SK-N-SH treated with all-trans-retinoic acid at 6 μM for 48 hours (cell line): ENCODE measurements around the gene SC5D.

Experiments used
- ATAC-seq: fragments of 200-7000 bp; cut with Tn5 transposase; 3 replicates; pipeline ENCODE4 v1.9.1; 2020; ENCODE audit warnings: mild to moderate bottlenecking, moderate library complexity
- BACH2 ChIP-seq: fragments of 250-450 bp; sonication (Bioruptor Pico); IDR thresholded peaks from 2 replicates; pipeline ENCODE4 v1.9.0; 2021; ENCODE audit warnings: mild to moderate bottlenecking, borderline replicate concordance
- CREB5 ChIP-seq: fragments of 250-450 bp; sonication (Bioruptor Pico); IDR thresholded peaks from 2 replicates; pipeline ENCODE4 v1.5.1; 2020; ENCODE audit warnings: low read depth, mild to moderate bottlenecking, moderate library complexity
- CSRNP3 ChIP-seq: fragments of 250-450 bp; sonication (Bioruptor Pico); IDR thresholded peaks from 2 replicates; pipeline ENCODE4 v1.5.1; 2021; ENCODE audit warnings: mild to moderate bottlenecking, moderate library complexity
- ESRRG ChIP-seq: fragments of 250-450 bp; sonication (Bioruptor Pico); IDR thresholded peaks from 2 replicates; pipeline ENCODE4 v1.6.1; 2021; ENCODE audit warnings: mild to moderate bottlenecking
- GLIS3 ChIP-seq: fragments of 250-450 bp; sonication (Bioruptor Pico); IDR thresholded peaks from 2 replicates; pipeline ENCODE4 v1.5.0; 2020; ENCODE audit warnings: mild to moderate bottlenecking, moderate library complexity
- ISL1 ChIP-seq: fragments of 250-450 bp; sonication (Bioruptor Pico); IDR thresholded peaks from 2 replicates; pipeline ENCODE4 v2.1.2; 2022; ENCODE audit warnings: mild to moderate bottlenecking, moderate library complexity
- OSR1 ChIP-seq: fragments of 250-450 bp; sonication (Bioruptor Pico); IDR thresholded peaks from 2 replicates; pipeline ENCODE4 v1.8.0; 2022; ENCODE audit warnings: moderate library complexity, mild to moderate bottlenecking, inconsistent platforms
- PATZ1 ChIP-seq: fragments of 250-450 bp; sonication (Bioruptor Pico); IDR thresholded peaks from 2 replicates; pipeline ENCODE4 v1.8.0; 2020; ENCODE audit warnings: mild to moderate bottlenecking, moderate library complexity, borderline replicate concordance
- POU6F1 ChIP-seq: fragments of 250-450 bp; sonication (Bioruptor Pico); IDR thresholded peaks from 2 replicates; pipeline ENCODE4 v1.8.0; 2021; ENCODE audit warnings: low read depth, mild to moderate bottlenecking, moderate library complexity, borderline replicate concordance
- PPARA ChIP-seq: fragments of 250-450 bp; sonication (Bioruptor Pico); IDR thresholded peaks from 2 replicates; pipeline ENCODE4 v1.5.0; 2020; ENCODE audit warnings: mild to moderate bottlenecking, borderline replicate concordance
- RARB ChIP-seq: fragments of 250-450 bp; sonication (Bioruptor Pico); IDR thresholded peaks from 2 replicates; pipeline ENCODE4 v1.8.0; 2021; ENCODE audit warnings: mild to moderate bottlenecking, moderate library complexity
- SNAI2 ChIP-seq: fragments of 250-450 bp; sonication (Bioruptor Pico); IDR thresholded peaks from 2 replicates; pipeline ENCODE4 v1.5.0; 2020; ENCODE audit warnings: mild to moderate bottlenecking, moderate library complexity
- TCF4 ChIP-seq: fragments of 250-450 bp; sonication (Bioruptor Pico); IDR thresholded peaks from 2 replicates; pipeline ENCODE4 v1.8.0; 2021; ENCODE audit warnings: mild to moderate bottlenecking, moderate library complexity, borderline replicate concordance
- TOX ChIP-seq: fragments of 250-450 bp; sonication (Bioruptor Pico); IDR thresholded peaks from 2 replicates; pipeline ENCODE4 v1.8.0; 2021; ENCODE audit warnings: mild to moderate bottlenecking, moderate library complexity, borderline replicate concordance
- TSHZ2 ChIP-seq: fragments of 250-450 bp; sonication (Bioruptor Pico); IDR thresholded peaks from 2 replicates; pipeline ENCODE4 v1.5.0; 2020; ENCODE audit warnings: mild to moderate bottlenecking, moderate library complexity
- ZFP3 ChIP-seq: fragments of 250-450 bp; sonication (Bioruptor Pico); IDR thresholded peaks from 2 replicates; pipeline ENCODE4 v1.5.0; 2020; ENCODE audit warnings: mild to moderate bottlenecking, moderate library complexity
- ZFP30 ChIP-seq: fragments of 450-650 bp; formaldehyde crosslinking; IDR thresholded peaks from 2 replicates; pipeline ENCODE4 v1.5.0; 2022; ENCODE audit warnings: mild to moderate bottlenecking, moderate library complexity
- ZNF70 ChIP-seq: fragments of 450-650 bp; formaldehyde crosslinking; IDR thresholded peaks from 2 replicates; pipeline ENCODE4 v1.5.0; 2020; ENCODE audit warnings: mild to moderate bottlenecking, moderate library complexity
- ZNF8 ChIP-seq: fragments of 450-650 bp; formaldehyde crosslinking; IDR thresholded peaks from 2 replicates; pipeline ENCODE4 v1.5.0; 2020; ENCODE audit warnings: mild to moderate bottlenecking, moderate library complexity

SC5D gene

GRCh38 chr11:121291319-121291718 lies 1.3 kb upstream of the SC5D start (continued):
- TF ChIP-seq PATZ1 (CRISPR knock-in tag): no peak
- no peak for TF ChIP-seq TSHZ2 (CRISPR knock-in tag)
- TF ChIP-seq POU6F1 (CRISPR knock-in tag): no peak

GRCh38 chr11:121291896-121292494 lies 576 bp upstream of the SC5D start:
- peak; percentile 1; the same call in 1 of the 3 replicates for ATAC-seq
- TF ChIP-seq TCF4 (CRISPR knock-in tag) (no peak), OSR1 (no peak), BACH2 (CRISPR knock-in tag) (no peak), TOX (CRISPR knock-in tag) (no peak), RARB (CRISPR knock-in tag) (no peak), PPARA (CRISPR knock-in tag) (no peak), SNAI2 (CRISPR knock-in tag) (no peak), ZFP3 (CRISPR knock-in tag) (no peak), CSRNP3 (CRISPR knock-in tag) (no peak), ZNF70 (CRISPR knock-in tag) (no peak), CREB5 (CRISPR knock-in tag) (no peak), ESRRG (CRISPR knock-in tag) (no peak), ZFP30 (CRISPR knock-in tag) (no peak)

- peak; percentile 35 for ATAC-seq
Measured at GRCh38 chr11:121293288-121293594, 670 bp downstream of the SC5D start.

More at GRCh38 chr11:121293288-121293594, 670 bp downstream of the SC5D start:
- TF ChIP-seq ZFP3 (CRISPR knock-in tag): no peak
- no peak for TF ChIP-seq ZNF8 (CRISPR knock-in tag)
- no peak for TF ChIP-seq GLIS3 (CRISPR knock-in tag)
- TF ChIP-seq ZNF70 (CRISPR knock-in tag): no peak
- no peak for TF ChIP-seq RARB (CRISPR knock-in tag)
- TF ChIP-seq ISL1 (CRISPR knock-in tag): no peak
- TF ChIP-seq CSRNP3 (CRISPR knock-in tag): no peak
- TF ChIP-seq ZFP30 (CRISPR knock-in tag): no peak
- no peak for TF ChIP-seq OSR1
- TF ChIP-seq, all 23 proteins: peak for 0
